Neutrophil (primary cell): ENCODE data around the gene ACADVL.
"Not testable (repeated sequence)": the region's sequence is repeated elsewhere in the genome, so short reads cannot be mapped to it uniquely, and the experiment has no call there.

ENCODE experiments used
- H3K27ac ChIP-seq: fragments of 200-600 bp; sonication (generic); 2 replicates; pipeline ENCODE4 v1.5.1; 2016; ENCODE audit warnings: mild to moderate bottlenecking, moderate library complexity
- H3K27me3 ChIP-seq: fragments of 200-600 bp; sonication (generic); 2 replicates; pipeline ENCODE4 v1.6.0; 2016; ENCODE audit warnings: mild to moderate bottlenecking
- H3K36me3 ChIP-seq: fragments of 200-600 bp; sonication (generic); 2 replicates; pipeline ENCODE4 v1.5.1; 2017
- H3K4me1 ChIP-seq, 2 experiments: fragments of 200-600 bp in 1 of 2; sonication (generic) in 1 of 2; 1 replicate in 1 of 2; 2 replicates in 1 of 2; pipeline versions ENCODE4 v1.5.1 to v1.6.1; 2013 to 2016; ENCODE audit warnings: low read depth in 1 of 2, low read length in 1 of 2, mild to moderate bottlenecking in 1 of 2, moderate library complexity in 1 of 2; ENCODE audit not compliant: control insufficient read depth in 1 of 2, insufficient read depth in 1 of 2
- H3K4me3 ChIP-seq, 2 experiments: fragments of 200-600 bp in 1 of 2; sonication (generic) in 1 of 2; 1 replicate in 1 of 2; 2 replicates in 1 of 2; pipeline ENCODE4 v1.5.1; 2013 to 2016; ENCODE audit warnings: low read depth in 1 of 2, low read length in 1 of 2, mild to moderate bottlenecking in 1 of 2, moderate library complexity in 1 of 2
- H3K9me3 ChIP-seq: fragments of 200-600 bp; sonication (generic); 2 replicates; pipeline ENCODE4 v1.5.1; 2016
- CTCF ChIP-seq: fragments of 200-600 bp; sonication (generic); IDR thresholded peaks from 2 replicates; pipeline ENCODE4 v1.5.1; 2016; ENCODE audit warnings: antibody characterized with exemption

ACADVL gene

GRCh38 chr17:7241783-7242716 is 22.3 kb downstream of the ACADVL start, which contains the start of gene GABARAP:
GABARAP (minus strand) TSS chr17:7242449; CDS start chr17:7242330, 119 bp downstream.
- H3K4me1 ChIP-seq, result peaks cover 38 to 40% of the 10 kb centered on the region in 2 experiments
- no peaks in the 10 kb centered on the region for H3K27me3 ChIP-seq
- peak; percentile 16 for TF ChIP-seq CTCF
- H3K27ac ChIP-seq, result peak within 1 kb of the TSS; percentile 99
- peak within 1 kb of the TSS; percentile 84 to 98 for H3K4me3 ChIP-seq
- H3K36me3 ChIP-seq, result peaks cover 53% of the 10 kb centered on the region
- H3K9me3 ChIP-seq, result no peaks in the 10 kb centered on the region

GRCh38 chr17:7242717-7243452 is 23.1 kb downstream of the ACADVL start:
- H3K27ac ChIP-seq, result peak overlapping the region; percentile 99
- peaks cover 50% of the 10 kb centered on the region for H3K36me3 ChIP-seq
- peak overlapping the region; percentile 84 to 98 for H3K4me3 ChIP-seq
- H3K27me3 ChIP-seq, result no peaks in the 10 kb centered on the region
- H3K4me1 ChIP-seq, result peaks cover 30 to 34% of the 10 kb centered on the region in 2 experiments
- TF ChIP-seq CTCF, result peak; percentile 32
- no peaks in the 10 kb centered on the region for H3K9me3 ChIP-seq

- H3K4me3 ChIP-seq, result peak overlapping the region; percentile 84 to 98
- H3K9me3 ChIP-seq, result no peaks in the 10 kb centered on the region
- no peaks in the 10 kb centered on the region for H3K27me3 ChIP-seq
- peak overlapping the region; percentile 99 for H3K27ac ChIP-seq
- no peak for TF ChIP-seq CTCF
- H3K4me1 ChIP-seq, result peaks cover 29 to 34% of the 10 kb centered on the region in 2 experiments
- peaks cover 50% of the 10 kb centered on the region for H3K36me3 ChIP-seq
These were observed 23.7 kb downstream of the ACADVL start for GRCh38 chr17:7243453-7243729.

- Histone ChIP-seq H3K36me3 (peaks cover 50% of the 10 kb centered on the region), H3K4me3 (peak overlapping the region; percentile 84 to 98), H3K4me1 (peaks cover 30 to 36% of the 10 kb centered on the region in 2 experiments), H3K27ac (peak overlapping the region; percentile 99)
- H3K9me3 ChIP-seq, H3K27me3 ChIP-seq: not testable (repeated sequence)
These were observed 24.1 kb downstream of the ACADVL start for GRCh38 chr17:7243838-7244237.

GRCh38 chr17:7246779-7247178 is 27.0 kb downstream of the ACADVL start:
- Histone ChIP-seq H3K36me3 (peaks cover 32% of the 10 kb centered on the region), H3K4me3 (no peak overlapping the region)

More at GRCh38 chr17:7246779-7247178, 27.0 kb downstream of the ACADVL start:
- Histone ChIP-seq H3K9me3 (no peaks in the 10 kb centered on the region), H3K4me1 (peaks cover 33 to 36% of the 10 kb centered on the region in 2 experiments), H3K27ac (no peak overlapping the region), H3K27me3 (no peaks in the 10 kb centered on the region)
- no peak for TF ChIP-seq CTCF
